HepG2 (cell line): Measurements from ENCODE around the gene SESN3.

Experiments used
- CTCF ChIP-seq: sonication (generic); formaldehyde crosslinking; IDR thresholded peaks from 2 replicates; pipeline ENCODE4 v1.5.0; 2020; ENCODE audit warnings: mild to moderate bottlenecking, missing genetic modification reagents, moderate library complexity
- FOXK2 ChIP-seq: fragments of 450-650 bp; IDR thresholded peaks from 2 replicates; pipeline ENCODE4 v1.6.1; 2016
- HMGXB3 ChIP-seq: sonication (generic); formaldehyde crosslinking; IDR thresholded peaks from 2 replicates; pipeline ENCODE4 v1.4.0; 2020; ENCODE audit warnings: missing genetic modification reagents, borderline replicate concordance
- REPIN1 ChIP-seq: sonication (generic); formaldehyde crosslinking; IDR thresholded peaks from 2 replicates; pipeline ENCODE4 v1.8.0; 2022; ENCODE audit warnings: missing genetic modification reagents, low read depth, mild to moderate bottlenecking, borderline replicate concordance
- RORA ChIP-seq: sonication (generic); formaldehyde crosslinking; IDR thresholded peaks from 2 replicates; pipeline ENCODE4 v1.5.0; 2020; ENCODE audit warnings: mild to moderate bottlenecking, missing genetic modification reagents, moderate library complexity

- no peak for TF ChIP-seq FOXK2
- TF ChIP-seq HMGXB3 (CRISPR knock-in tag), result no peak
- no peak for TF ChIP-seq RORA (CRISPR knock-in tag)
- no peak for TF ChIP-seq REPIN1 (CRISPR knock-in tag)
- no peak for TF ChIP-seq CTCF (CRISPR knock-in tag)
Observed at GRCh38 chr11:95232666-95233065, 1.7 kb upstream of the SESN3 start.
